SK-N-SH (cell line): ENCODE data around the gene TBC1D16. TPM values are rescaled to one million over a fixed set of nuclear protein-coding genes. Genes with fewer than 3 reads are reported as not detected.

Experiments used
- CTCF ChIA-PET: fragments of 300-600, 350-600 bp; formaldehyde crosslinking; extraction: SDS; loops from one replicate; lab custom pipeline; 2021; lab: Yijun Ruan, JAX
- POLR2A ChIA-PET: fragments of 350-600 bp; sonication (Branson Sonifier 250); formaldehyde crosslinking; extraction: SDS; loops from one replicate; lab custom pipeline; 2020; ENCODE audit warnings: antibody characterized with exemption, inconsistent platforms; lab: Yijun Ruan, JAX
- DNase-seq: peaks from one replicate; pipeline ENCODE4 v3.0.0; 2012
- H2AFZ ChIP-seq: fragments of 200-600 bp; sonication (generic); 2 replicates; pipeline ENCODE4 v1.8.1; 2016; ENCODE audit warnings: antibody characterized with exemption, mild to moderate bottlenecking, low read depth
- H3F3A ChIP-seq: fragments of 200-600 bp; sonication (generic); replicated peaks from 2 replicates; pipeline ENCODE3; 2016; ENCODE audit warnings: antibody characterized with exemption, mild to moderate bottlenecking; ENCODE audit not compliant: insufficient read depth
- H3K27ac ChIP-seq, 2 experiments: fragments of 200-500 bp in 1 of 2; fragments of 200-600 bp in 1 of 2; sonication (Bioruptor generic) in 1 of 2; sonication (generic), shearing (Covaris generic) in 1 of 2; 2 replicates each; pipeline versions ENCODE4 v1.5.1 to v1.6.1; 2014 to 2016; ENCODE audit warnings: low read depth in 2 of 2, inconsistent platforms in 1 of 2, low read length in 1 of 2, mild to moderate bottlenecking in 1 of 2, mixed read lengths in 1 of 2
- H3K27me3 ChIP-seq: fragments of 200-600 bp; sonication (generic), shearing (Covaris generic); 2 replicates; pipeline ENCODE4 v1.6.1; 2016; ENCODE audit warnings: mixed run types; ENCODE audit not compliant: insufficient read depth
- H3K36me3 ChIP-seq, 2 experiments: fragments of 200-500 bp in 1 of 2; fragments of 200-600 bp in 1 of 2; sonication (Bioruptor generic) in 1 of 2; sonication (generic) in 1 of 2; replicated peaks in 1 of 2; 2 replicates each; pipeline versions ENCODE3 to v1.5.1; 2014 to 2016; ENCODE audit warnings: low read length in 1 of 2, mild to moderate bottlenecking in 1 of 2; ENCODE audit not compliant: insufficient read depth in 2 of 2, control insufficient read depth in 1 of 2
- H3K4me1 ChIP-seq, 2 experiments: fragments of 200-500 bp in 1 of 2; fragments of 200-600 bp in 1 of 2; sonication (Bioruptor generic) in 1 of 2; sonication (generic), shearing (Covaris generic) in 1 of 2; 2 replicates each; pipeline versions ENCODE4 v1.5.1 to v1.6.1; 2014 to 2016; ENCODE audit warnings: low read depth in 1 of 2, low read length in 1 of 2, mixed run types in 1 of 2; ENCODE audit not compliant: insufficient read depth in 2 of 2, control insufficient read depth in 1 of 2
- H3K4me2 ChIP-seq: fragments of 200-600 bp; sonication (generic), shearing (Covaris generic); 2 replicates; pipeline ENCODE4 v1.6.1; 2017; ENCODE audit warnings: mixed run types
- H3K4me3 ChIP-seq, 2 experiments: fragments of 200-500 bp in 1 of 2; fragments of 200-600 bp in 1 of 2; sonication (Bioruptor generic) in 1 of 2; sonication (generic), shearing (Covaris generic) in 1 of 2; 2 replicates each; pipeline versions ENCODE4 v1.5.1 to v1.8.1; 2014 to 2016; ENCODE audit warnings: low read depth in 2 of 2, inconsistent platforms in 1 of 2, low read length in 1 of 2, mild to moderate bottlenecking in 1 of 2, mixed read lengths in 1 of 2, moderate library complexity in 1 of 2
- H3K79me2 ChIP-seq: fragments of 200-600 bp; sonication (generic); 2 replicates; pipeline ENCODE4 v1.8.1; 2017; ENCODE audit warnings: mild to moderate bottlenecking; ENCODE audit not compliant: insufficient read depth
- H3K9ac ChIP-seq: fragments of 200-600 bp; sonication (generic); 2 replicates; pipeline ENCODE4 v1.6.1; 2017; ENCODE audit warnings: mixed run types
- H3K9me2 ChIP-seq: fragments of 200-600 bp; sonication (generic); 2 replicates; pipeline ENCODE4 v1.6.1; 2017; ENCODE audit warnings: mixed run types
- H3K9me3 ChIP-seq: fragments of 200-600 bp; sonication (generic); 2 replicates; pipeline ENCODE4 v1.6.1; 2017; ENCODE audit warnings: mixed run types, mild to moderate bottlenecking, moderate library complexity
- H4K20me1 ChIP-seq: fragments of 200-600 bp; sonication (generic); 2 replicates; pipeline ENCODE4 v1.6.1; 2017; ENCODE audit warnings: mild to moderate bottlenecking, mixed run types; ENCODE audit not compliant: insufficient read depth
- EP300 ChIP-seq, 2 experiments: IDR thresholded peaks; 2 replicates each; pipeline versions ENCODE4 v1.4.0 to v1.6.1; 2012; ENCODE audit warnings: borderline replicate concordance in 1 of 2, low read depth in 1 of 2, low read length in 1 of 2
- FOXM1 ChIP-seq: IDR thresholded peaks from 2 replicates; pipeline ENCODE4 v1.4.0; 2012; ENCODE audit warnings: low read depth, mild to moderate bottlenecking
- IRF3 ChIP-seq: fragments of 150-350 bp; IDR thresholded peaks from 2 replicates; pipeline ENCODE4 v1.6.1; 2016; ENCODE audit warnings: mild to moderate bottlenecking, low read depth, low read length
- MEF2A ChIP-seq: IDR thresholded peaks from 2 replicates; pipeline ENCODE4 v1.4.0; 2012; ENCODE audit warnings: low read depth, borderline replicate concordance
- NRF1 ChIP-seq: IDR thresholded peaks from 2 replicates; pipeline ENCODE4 v1.6.1; 2012; ENCODE audit warnings: low read depth, mild to moderate bottlenecking, low read length
- POLR2AphosphoS5 ChIP-seq: IDR thresholded peaks from 2 replicates; pipeline ENCODE4 v1.6.1; 2012; ENCODE audit warnings: low read depth, low read length
- RAD21 ChIP-seq: IDR thresholded peaks from 2 replicates; pipeline ENCODE4 v1.6.1; 2012; ENCODE audit warnings: mild to moderate bottlenecking, low read length
- RCOR1 ChIP-seq: fragments of 150-350 bp; IDR thresholded peaks from 2 replicates; pipeline ENCODE4 v1.6.1; 2017; ENCODE audit warnings: antibody characterized with exemption, low read length
- REST ChIP-seq: IDR thresholded peaks from 2 replicates; pipeline ENCODE4 v1.6.1; 2012; ENCODE audit warnings: mild to moderate bottlenecking, low read depth, low read length, moderate library complexity
- RFX5 ChIP-seq: IDR thresholded peaks from 2 replicates; pipeline ENCODE4 v1.6.1; 2012; ENCODE audit warnings: mild to moderate bottlenecking, improper control_type of control experiment, low read length
- SIN3A ChIP-seq: IDR thresholded peaks from 2 replicates; pipeline ENCODE4 v1.6.1; 2012; ENCODE audit warnings: low read depth, mild to moderate bottlenecking, low read length, moderate library complexity, borderline replicate concordance
- TAF1 ChIP-seq: IDR thresholded peaks from 2 replicates; pipeline ENCODE4 v1.6.1; 2012; ENCODE audit warnings: low read depth, mild to moderate bottlenecking, low read length, moderate library complexity, borderline replicate concordance
- USF2 ChIP-seq: fragments of 150-350 bp; IDR thresholded peaks from 2 replicates; pipeline ENCODE4 v1.6.1; 2017; ENCODE audit warnings: antibody characterized with exemption, low read length, low read depth, borderline replicate concordance
- YY1 ChIP-seq: IDR thresholded peaks from 2 replicates; pipeline ENCODE4 v1.4.0; 2012; ENCODE audit warnings: low read depth, mild to moderate bottlenecking
- ZBTB33 ChIP-seq: IDR thresholded peaks from 2 replicates; pipeline ENCODE4 v1.4.0; 2012; ENCODE audit warnings: low read depth, borderline replicate concordance
- WGBS: methylation state at CpG from one replicate; pipeline ENCODE4 v1.1.6; 2017; ENCODE audit warnings: low lambda C conversion rate; 5-methylcytosine and 5-hydroxymethylcytosine counted together
- polyA plus RNA-seq, 3 experiments: library from polyadenylated mRNA; depleted of rRNA; stranded (reverse); fragments of >200 nt; gene quantifications; 2 replicates each; pipeline ENCODE4 v1.2.3, GENCODE V29; 2012

The TBC1D16 gene
- polyA plus RNA-seq, 1 of the 3 experiments (the other 2 are of a cell fraction): 14.5 TPM

GRCh38 chr17:79935197-79935885 lies 100.3 kb downstream of the TBC1D16 start:
- Histone ChIP-seq H3K27me3 (no peaks in the 10 kb centered on the region), H3K36me3 (peaks cover 0 to 19% of the 10 kb centered on the region in 2 experiments), H3K9me3 (no peaks in the 10 kb centered on the region), H3K4me2 (no peak overlapping the region), H3K27ac (no peak overlapping the region), H3K79me2 (no peaks in the 10 kb centered on the region), H3K4me1 (peaks cover 19 to 36% of the 10 kb centered on the region in 2 experiments; a peak in 2 of 4 replicates), H3F3A (peaks cover 4% of the 10 kb centered on the region), H3K9me2 (no peaks in the 10 kb centered on the region), H4K20me1 (no peaks in the 10 kb centered on the region), H3K4me3 (no peak overlapping the region), H2AFZ (no peak overlapping the region), H3K9ac (no peak overlapping the region)
- CTCF ChIA-PET: interaction anchor here (0.8 to 2.4 kb wide), 6 partner anchors 11 to 193 kb away, joined by 3 to 7 read pairs (median 4); no protein-coding TSS in a partner anchor
- DNase-seq: no peak
- POLR2A ChIA-PET: interaction anchor here (0.6 to 0.7 kb wide), 3 partner anchors 73 to 1051 kb away, joined by 3 to 4 read pairs (median 3); no protein-coding TSS in a partner anchor
- no peak for TF ChIP-seq SIN3A
- TF ChIP-seq REST: no peak
- no peak for TF ChIP-seq IRF3
- no peak for TF ChIP-seq YY1
- no peak for TF ChIP-seq EP300 (IDR thresholded peaks at IDR 0.05; ENCODE audit: borderline replicate concordance in 1 of 2, low read depth in 1 of 2, low read length in 1 of 2)
- TF ChIP-seq FOXM1: no peak
- TF ChIP-seq ZBTB33: no peak
- no peak for TF ChIP-seq TAF1
- TF ChIP-seq NRF1: no peak
- no peak for TF ChIP-seq RFX5
- TF ChIP-seq RCOR1: no peak
- TF ChIP-seq POLR2AphosphoS5: no peak
- TF ChIP-seq USF2: no peak
- TF ChIP-seq RAD21: no peak
- TF ChIP-seq MEF2A: no peak
- 97% methylated on average over 19 of the region's 19 CpGs for WGBS
